Heart left ventricle (tissue), 13 donors: ENCODE measurements around the gene BTBD16.

Experiments used
- CTCF ChIP-seq, 12 donors: fragments of 200-600 bp; sonication (generic) in 4 of 12; IDR thresholded peaks; one replicate each; pipeline versions ENCODE4 v1.5.0 to v1.8.0; 2018 to 2022; ENCODE audit warnings: antibody characterized with exemption in 12 of 12, mild to moderate bottlenecking in 5 of 12
- POLR2A ChIP-seq, 2 donors: fragments of 450-650 bp; IDR thresholded peaks; one replicate each; pipeline ENCODE4 v1.6.1; 2017; ENCODE audit warnings: antibody characterized with exemption in 2 of 2, mild to moderate bottlenecking in 2 of 2, moderate library complexity in 2 of 2
- donor health status: ischemic (EF 13 %, LVEDD 7.1; RV severe dilation, severe dysfunction).
- donor health status: DM: no; HTN: yes; CAD: no.
- donor health status: DM: no; HTN: no; CAD: no.
- donor health status: ischemic (EF 25% LVEDD 6.9; RV normal size, moderate dysfunction).
- donor health status: ischemic (EF 25% LVEDD 5.7; RV mildly dilated, moderate dysfunction).
- donor health status: ischemic (EF 35%, LVEDD 5.7; RV mildly dilated, moderate dysfunction).
- donor health status: nonischemic (EF 11% LVEDD 7.7; RV severe dilation, severe dysfunction).
- donor health status: DM: yes; HTN: yes; CAD: no.
- donor health status: PGD.
- donor health status: ischemic (EF 29% LVEDD 5.4; RV normal size, mild dysfunction).
- donor health status: nonischemic (EF 23%, LVEDD 6.1; RV moderate dilation, normal function).

- TF ChIP-seq CTCF (IDR thresholded peaks at IDR 0.05): no peak
- TF ChIP-seq POLR2A (IDR thresholded peaks at IDR 0.05): no peak
Observed at GRCh38 chr10:122277526-122278136, 6.5 kb downstream of the BTBD16 start.
